T-helper 17 cell (primary cell): ENCODE data around the gene ANKRD24. TPM values are rescaled to one million over a fixed set of nuclear protein-coding genes. Genes with fewer than 3 reads are reported as not detected.

Experiments
- ATAC-seq: fragments of 150-1000 bp; cut with Tn5 transposase; 2 replicates; pipeline ENCODE4 v1.10.0; 2021; ENCODE audit warnings: mild to moderate bottlenecking, moderate library complexity
- DNase-seq, 3 donors: peaks; one replicate each; pipeline versions ENCODE4 v3.0.0 to v3.0.0-alpha.2; 2020 to 2021
- H3K9me3 ChIP-seq: one replicate; pipeline ENCODE4 v1.7.0; 2013; ENCODE audit warnings: low read length, mild to moderate bottlenecking; ENCODE audit not compliant: control insufficient read depth, poor library complexity, severe bottlenecking
- H3K27ac Mint-ChIP-seq: one replicate; pipeline ENCODE4 v1.8.0; 2022; ENCODE audit warnings: mild to moderate bottlenecking, moderate library complexity, mixed read lengths
- H3K27me3 Mint-ChIP-seq: one replicate; pipeline ENCODE4 v1.8.0; 2022; ENCODE audit warnings: mixed read lengths
- H3K36me3 Mint-ChIP-seq: one replicate; pipeline ENCODE4 v1.8.0; 2022; ENCODE audit warnings: low read depth, mixed read lengths
- H3K4me1 Mint-ChIP-seq: one replicate; pipeline ENCODE4 v1.8.0; 2022; ENCODE audit warnings: mild to moderate bottlenecking, mixed read lengths
- H3K4me3 Mint-ChIP-seq: one replicate; pipeline ENCODE4 v1.8.0; 2022; ENCODE audit warnings: mild to moderate bottlenecking, moderate library complexity, mixed read lengths
- total RNA-seq, 4 donors: library from RNA in 2 of 4; stranded (reverse) in 2 of 4; gene quantifications; one replicate each; pipeline ENCODE4 v1.2.3 and lab custom pipeline; 2022 to 2026

ANKRD24 gene
- total RNA-seq, 2 donors from 2014 or later = 0.75 to 0.91 TPM

GRCh38 chr19:4197228-4197624 is 14.7 kb downstream of the ANKRD24 start:
- no peaks in the 10 kb centered on the region for H3K9me3 ChIP-seq
- Mint-ChIP-seq H3K36me3 (peaks cover 13% of the 10 kb centered on the region), H3K27ac (no peak overlapping the region), H3K4me3 (peak overlapping the region; percentile 15), H3K27me3 (peaks cover 54% of the 10 kb centered on the region), H3K4me1 (peaks cover 15% of the 10 kb centered on the region)
- ATAC-seq (no peak), DNase-seq (no peak)

GRCh38 chr19:4197625-4198466 is 15.4 kb downstream of the ANKRD24 start:
- H3K9me3 ChIP-seq = no peaks in the 10 kb centered on the region
- H3K4me3 Mint-ChIP-seq = peak overlapping the region; percentile 4
- no peak overlapping the region for H3K27ac Mint-ChIP-seq
- H3K27me3 Mint-ChIP-seq = peaks cover 54% of the 10 kb centered on the region
- H3K4me1 Mint-ChIP-seq = peaks cover 15% of the 10 kb centered on the region
- H3K36me3 Mint-ChIP-seq = peaks cover 13% of the 10 kb centered on the region
- no peak for ATAC-seq
- DNase-seq = no peak

- peaks cover 12% of the 10 kb centered on the region for H3K36me3 Mint-ChIP-seq
- peaks cover 48% of the 10 kb centered on the region for H3K27me3 Mint-ChIP-seq
- ATAC-seq (no peak), DNase-seq (no peak)
- peak overlapping the region; percentile 47 for H3K4me3 Mint-ChIP-seq
- H3K9me3 ChIP-seq = no peaks in the 10 kb centered on the region
- H3K27ac Mint-ChIP-seq = peak overlapping the region; percentile 10
- H3K4me1 Mint-ChIP-seq = peaks cover 15% of the 10 kb centered on the region
Measured at GRCh38 chr19:4198467-4199126, 16.1 kb downstream of the ANKRD24 start.

- DNase-seq (no peak), ATAC-seq (no peak)
- no peaks in the 10 kb centered on the region for H3K9me3 ChIP-seq
- Mint-ChIP-seq H3K4me1 (peaks cover 15% of the 10 kb centered on the region), H3K27me3 (peaks cover 40% of the 10 kb centered on the region), H3K4me3 (no peak overlapping the region), H3K27ac (no peak overlapping the region), H3K36me3 (peaks cover 10% of the 10 kb centered on the region)
Measured at GRCh38 chr19:4199699-4200293, 17.3 kb downstream of the ANKRD24 start.

- no peak for ATAC-seq
- H3K36me3 Mint-ChIP-seq = peaks cover 10% of the 10 kb centered on the region
- no peak overlapping the region for H3K27ac Mint-ChIP-seq
- no peaks in the 10 kb centered on the region for H3K9me3 ChIP-seq
- DNase-seq = no peak
- no peak overlapping the region for H3K4me3 Mint-ChIP-seq
- H3K4me1 Mint-ChIP-seq = peaks cover 15% of the 10 kb centered on the region
- H3K27me3 Mint-ChIP-seq = peaks cover 28% of the 10 kb centered on the region
Measured at GRCh38 chr19:4200940-4201542, 18.6 kb downstream of the ANKRD24 start.

- ATAC-seq (no peak), DNase-seq (no peak)
- Mint-ChIP-seq H3K27ac (no peak overlapping the region), H3K4me1 (peaks cover 15% of the 10 kb centered on the region), H3K36me3 (peaks cover 10% of the 10 kb centered on the region), H3K27me3 (peaks cover 22% of the 10 kb centered on the region), H3K4me3 (no peak overlapping the region)
- H3K9me3 ChIP-seq = no peaks in the 10 kb centered on the region
Measured at GRCh38 chr19:4201798-4202197, 19.3 kb downstream of the ANKRD24 start.

- Mint-ChIP-seq H3K27ac (no peak overlapping the region), H3K4me3 (no peak overlapping the region)
Measured at GRCh38 chr19:4206818-4207484, 24.5 kb downstream of the ANKRD24 start.

GRCh38 chr19:4208385-4209094 is 26.1 kb downstream of the ANKRD24 start:
- H3K27me3 Mint-ChIP-seq = peaks cover 5% of the 10 kb centered on the region
- no peak for ATAC-seq
- H3K36me3 Mint-ChIP-seq = no peaks in the 10 kb centered on the region
- no peaks in the 10 kb centered on the region for H3K9me3 ChIP-seq
- no peak overlapping the region for H3K27ac Mint-ChIP-seq
- no peak for DNase-seq
- H3K4me1 Mint-ChIP-seq = peaks cover 4% of the 10 kb centered on the region
- H3K4me3 Mint-ChIP-seq = no peak overlapping the region

More at GRCh38 chr19:4206818-4207484, 24.5 kb downstream of the ANKRD24 start:
- H3K27me3 Mint-ChIP-seq = peaks cover 5% of the 10 kb centered on the region
- no peaks in the 10 kb centered on the region for H3K9me3 ChIP-seq
- ATAC-seq = no peak
- peaks cover 4% of the 10 kb centered on the region for H3K4me1 Mint-ChIP-seq
- no peak for DNase-seq
- H3K36me3 Mint-ChIP-seq = no peaks in the 10 kb centered on the region

GRCh38 chr19:4210166-4210731 is 27.8 kb downstream of the ANKRD24 start:
- H3K27ac Mint-ChIP-seq = no peak overlapping the region
- DNase-seq = no peak
- no peaks in the 10 kb centered on the region for H3K36me3 Mint-ChIP-seq
- H3K27me3 Mint-ChIP-seq = peaks cover 5% of the 10 kb centered on the region
- H3K4me1 Mint-ChIP-seq = peaks cover 8% of the 10 kb centered on the region
- no peak overlapping the region for H3K4me3 Mint-ChIP-seq
- H3K9me3 ChIP-seq = no peaks in the 10 kb centered on the region
- ATAC-seq = no peak

- DNase-seq (no peak), ATAC-seq (no peak)
- no peaks in the 10 kb centered on the region for H3K27me3 Mint-ChIP-seq
- no peak overlapping the region for H3K27ac Mint-ChIP-seq
- H3K36me3 Mint-ChIP-seq = no peaks in the 10 kb centered on the region
- no peak overlapping the region for H3K4me3 Mint-ChIP-seq
- no peaks in the 10 kb centered on the region for H3K9me3 ChIP-seq
- peaks cover 8% of the 10 kb centered on the region for H3K4me1 Mint-ChIP-seq
Measured at GRCh38 chr19:4213116-4213515, 30.6 kb downstream of the ANKRD24 start.

GRCh38 chr19:4215807-4216206 is 33.3 kb downstream of the ANKRD24 start:
- ATAC-seq (no peak), DNase-seq (no peak)
- Mint-ChIP-seq H3K27me3 (no peaks in the 10 kb centered on the region), H3K27ac (no peak overlapping the region), H3K4me1 (peaks cover 8% of the 10 kb centered on the region), H3K36me3 (no peaks in the 10 kb centered on the region), H3K4me3 (no peak overlapping the region)
- H3K9me3 ChIP-seq = no peaks in the 10 kb centered on the region

GRCh38 chr19:4216846-4217245 is 34.4 kb downstream of the ANKRD24 start:
- Mint-ChIP-seq H3K36me3 (no peaks in the 10 kb centered on the region), H3K27me3 (no peaks in the 10 kb centered on the region), H3K27ac (peak overlapping the region; percentile 81), H3K4me1 (peaks cover 8% of the 10 kb centered on the region), H3K4me3 (no peak overlapping the region)
- ATAC-seq (no peak), DNase-seq (no peak)
- H3K9me3 ChIP-seq = no peaks in the 10 kb centered on the region
